ENCODE data around the gene PDSS2.
"Not testable (repeated sequence)": the region's sequence is repeated elsewhere in the genome, so short reads cannot be mapped to it uniquely, and the experiment has no call there.

PDSS2 gene

DNA sequence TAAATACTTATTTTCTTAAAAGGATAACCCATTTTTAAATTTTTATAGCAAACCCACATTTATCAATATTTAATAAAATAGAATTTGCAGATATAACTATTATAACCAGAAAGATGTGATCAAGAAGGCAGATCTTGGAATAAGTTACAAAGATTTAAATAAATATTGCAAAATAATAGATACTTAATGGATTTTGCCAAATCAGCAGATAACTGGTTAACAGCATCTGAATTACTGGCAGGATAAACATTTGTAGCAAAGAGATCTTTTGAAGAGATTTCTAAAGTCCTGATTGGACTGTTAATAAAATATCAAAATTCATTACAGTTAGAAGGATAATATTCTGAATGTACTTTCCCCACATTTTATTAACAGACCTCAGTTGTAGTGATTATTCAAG is 144.2 kb downstream of the PDSS2 start:
- no peak for DNase-seq

DNA sequence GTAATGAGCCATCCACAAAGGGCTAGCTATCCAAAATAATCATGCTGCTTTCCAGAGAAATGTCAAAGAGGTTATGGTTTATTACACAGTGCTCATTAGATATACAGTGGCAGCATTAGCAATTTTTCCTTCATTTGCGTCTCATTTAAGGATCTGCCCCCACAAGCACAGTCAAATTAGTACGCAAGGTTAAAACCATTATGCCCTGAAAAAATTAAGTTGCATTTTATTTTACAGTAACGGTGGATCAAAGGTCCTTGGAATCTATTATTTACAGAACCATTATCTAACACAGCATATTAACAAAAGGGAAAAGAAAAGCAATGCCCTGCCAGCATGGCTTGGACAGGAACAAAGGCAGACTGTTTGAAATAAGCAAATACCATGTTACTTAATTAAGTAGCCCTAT is 144.8 kb downstream of the PDSS2 start:
- DNase-seq = no peak

DNA sequence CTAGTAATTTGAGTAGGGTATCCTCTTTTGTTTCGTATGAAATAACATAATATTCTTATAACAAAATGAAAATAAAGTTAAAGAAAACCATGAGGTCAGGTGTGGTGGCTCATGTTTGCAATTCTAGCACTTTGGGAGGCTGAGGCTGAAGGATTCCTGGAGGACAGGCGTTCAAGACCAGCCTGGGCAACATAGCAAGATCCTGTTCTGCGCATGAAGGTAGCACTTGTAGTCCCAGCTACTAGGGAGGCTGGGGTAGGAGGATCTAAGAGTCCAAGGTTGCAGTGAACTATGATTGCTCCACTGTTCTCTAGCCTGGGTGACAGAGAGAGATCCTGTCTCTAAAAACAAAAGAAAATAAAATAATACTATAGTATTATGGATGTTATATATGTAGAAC is 145.6 kb downstream of the PDSS2 start:
- no peak for DNase-seq

DNA sequence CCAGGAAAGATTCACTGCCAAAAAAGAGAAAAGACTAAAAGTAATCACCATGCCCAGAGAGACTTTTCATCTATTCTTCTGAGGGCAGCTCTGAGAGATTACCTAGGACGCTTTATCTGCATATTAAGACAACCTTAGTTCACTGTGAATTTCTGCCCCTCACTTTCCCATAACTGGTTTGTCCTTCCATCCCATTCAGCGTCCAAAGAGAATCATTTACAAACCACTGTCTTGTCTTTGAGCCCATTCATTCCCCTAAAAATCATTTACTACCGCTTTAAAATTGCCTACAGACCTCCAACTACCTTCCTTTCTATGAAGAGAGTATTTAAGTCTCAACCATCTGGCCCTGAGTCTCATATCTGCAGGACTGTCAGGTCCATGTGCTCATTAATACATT is 149.0 kb downstream of the PDSS2 start:
- DNase-seq = no peak

DNA sequence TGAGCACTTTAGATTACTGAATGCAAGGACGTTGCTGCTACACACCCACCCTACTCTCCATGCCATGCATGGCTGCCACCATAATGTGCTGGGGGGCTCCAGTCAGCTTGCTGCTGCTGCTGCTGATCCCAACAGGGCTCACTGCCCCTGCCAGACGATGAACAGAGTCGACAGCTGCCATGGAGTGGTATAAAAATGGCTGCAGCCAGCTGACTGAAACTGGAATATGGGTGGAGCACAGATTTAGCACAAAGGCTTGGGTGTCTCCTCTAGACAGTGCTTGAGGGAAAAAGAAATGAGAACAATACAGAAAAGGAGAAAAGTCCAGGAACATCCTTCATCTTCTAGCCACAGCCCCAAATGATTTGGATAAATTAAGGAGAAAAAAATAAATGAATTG is 150.7 kb downstream of the PDSS2 start:
- DNase-seq = no peak

DNA sequence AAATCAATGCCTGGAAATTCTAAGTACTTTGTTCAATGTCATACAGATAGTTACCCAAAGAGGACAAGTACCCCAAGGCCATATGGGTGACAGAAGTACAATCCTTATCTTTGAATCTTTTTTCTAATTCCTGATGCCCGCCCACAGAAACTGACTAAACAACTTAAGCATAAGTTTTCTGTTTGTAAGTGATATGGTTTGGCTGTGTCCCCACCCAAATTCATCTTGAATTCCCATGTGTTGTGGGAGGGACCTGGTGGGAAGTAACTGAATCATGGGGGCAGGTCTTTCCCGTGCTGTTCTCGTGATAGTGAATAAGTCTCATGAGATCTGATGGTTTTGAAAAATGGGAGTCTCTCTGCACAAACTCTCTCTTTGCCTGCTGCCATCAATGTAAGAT is 153.4 kb downstream of the PDSS2 start:
- not testable (repeated sequence) for DNase-seq

DNA sequence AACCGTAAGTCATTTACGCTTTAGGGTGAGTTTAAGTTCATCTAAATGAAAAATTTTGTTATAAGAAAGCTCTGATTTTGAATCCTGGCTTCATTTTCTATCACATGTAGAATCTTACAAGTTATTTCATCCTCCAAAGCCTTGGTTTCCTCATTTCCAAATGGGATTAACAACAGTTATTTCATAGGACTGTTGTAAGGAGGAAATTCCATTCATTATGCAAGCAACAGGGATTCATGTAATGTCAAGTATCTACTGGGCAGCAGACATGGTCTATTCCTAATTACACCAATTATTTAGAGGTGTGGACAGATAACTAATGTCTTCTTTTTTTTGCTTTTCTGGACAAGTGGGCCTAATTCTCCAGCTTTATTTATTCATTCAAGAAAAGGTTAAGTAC is 154.0 kb downstream of the PDSS2 start:
- no peak for DNase-seq

DNA sequence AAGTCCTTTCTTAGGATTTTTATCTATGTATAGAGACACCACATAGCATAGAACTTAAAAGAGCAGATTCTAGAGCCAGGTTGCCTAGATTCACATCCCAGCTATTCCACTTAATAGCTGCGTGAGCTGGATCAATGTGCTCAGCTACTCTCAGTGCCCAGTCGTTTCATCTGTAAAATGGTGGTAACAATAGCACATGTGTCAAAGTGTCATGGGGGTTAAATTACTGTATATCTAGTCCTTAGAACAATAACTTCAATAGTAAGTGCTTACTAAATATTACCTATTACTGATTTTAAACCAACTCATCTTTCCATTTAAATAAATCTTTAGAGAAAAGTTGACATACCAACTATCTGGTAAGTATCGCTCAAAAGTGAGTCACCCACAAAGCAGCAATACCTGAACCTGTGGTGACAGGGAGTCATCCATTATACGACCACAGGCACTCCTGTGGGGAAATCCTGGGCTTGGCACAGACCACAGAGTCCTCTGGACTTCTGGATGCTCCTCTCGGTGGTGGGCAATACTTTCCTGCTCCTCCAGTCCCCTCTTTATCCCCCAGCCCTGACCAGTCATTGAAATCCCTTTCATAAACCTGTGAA is 154.8 kb downstream of the PDSS2 start:
- DNase-seq = no peak

DNA sequence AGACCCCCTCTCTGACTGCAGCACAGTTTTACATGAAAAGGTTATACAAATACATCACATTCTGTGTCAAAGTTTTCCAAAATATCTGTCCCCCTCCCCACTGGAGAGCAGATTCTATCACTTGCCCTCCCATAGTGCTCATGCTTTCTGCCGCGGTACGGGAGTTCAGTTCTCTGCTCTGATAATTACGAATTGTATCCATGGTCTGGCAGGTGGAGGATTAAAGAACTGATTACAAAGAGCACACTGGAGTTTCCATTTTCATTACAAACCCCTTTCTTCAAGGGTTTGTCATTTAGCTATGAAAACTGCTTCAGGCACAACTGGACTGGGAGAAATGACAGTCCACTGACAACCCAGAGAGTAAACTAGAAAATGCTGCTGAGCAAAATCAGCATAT is 166.0 kb downstream of the PDSS2 start:
- DNase-seq = no peak

DNA sequence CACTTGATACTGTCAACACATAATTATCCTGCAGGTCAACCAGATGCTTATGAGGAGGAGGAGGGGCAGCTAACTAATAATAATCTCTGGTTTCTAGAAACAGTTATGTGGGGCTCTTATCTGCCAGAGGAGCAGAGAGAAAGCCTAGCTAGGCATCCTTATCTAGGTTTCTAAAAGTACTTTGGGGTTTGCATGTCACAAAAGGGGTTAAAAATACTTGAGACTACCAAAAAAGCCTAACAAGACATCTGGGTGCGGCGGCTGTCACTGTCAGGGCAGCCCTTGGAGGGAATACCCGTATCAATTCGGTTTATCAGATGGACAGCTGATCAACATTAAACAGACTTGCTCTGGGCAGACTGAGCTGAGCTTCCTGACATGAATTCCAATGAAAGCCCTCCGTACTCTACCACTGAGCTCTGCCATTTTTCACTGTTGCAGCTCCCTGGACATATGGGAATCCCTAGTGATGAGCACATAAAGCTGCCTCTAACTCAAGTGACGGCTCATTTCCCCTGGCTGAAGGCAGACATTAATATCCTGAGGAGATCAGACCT is 166.6 kb downstream of the PDSS2 start:
- no peak for DNase-seq

DNA sequence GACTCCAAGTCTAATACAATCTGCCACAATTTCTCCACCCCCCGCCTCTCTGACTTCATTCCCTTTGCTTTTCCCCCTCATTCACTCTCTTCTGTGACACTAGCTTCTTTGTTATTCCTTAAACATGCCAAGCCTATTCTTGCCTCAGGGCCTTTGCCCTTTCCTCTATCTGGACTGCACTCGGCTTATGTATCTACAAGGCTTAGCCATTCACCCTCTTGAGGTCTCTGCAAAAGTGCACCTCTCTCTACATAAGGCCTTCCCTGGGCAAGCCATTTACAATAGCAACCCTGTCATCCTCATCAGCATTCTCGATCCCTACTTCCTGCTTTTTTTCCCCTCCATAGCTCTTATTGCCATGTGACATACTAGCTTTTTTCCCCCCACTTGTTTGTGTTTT is 168.9 kb downstream of the PDSS2 start:
- DNase-seq = no peak

DNA sequence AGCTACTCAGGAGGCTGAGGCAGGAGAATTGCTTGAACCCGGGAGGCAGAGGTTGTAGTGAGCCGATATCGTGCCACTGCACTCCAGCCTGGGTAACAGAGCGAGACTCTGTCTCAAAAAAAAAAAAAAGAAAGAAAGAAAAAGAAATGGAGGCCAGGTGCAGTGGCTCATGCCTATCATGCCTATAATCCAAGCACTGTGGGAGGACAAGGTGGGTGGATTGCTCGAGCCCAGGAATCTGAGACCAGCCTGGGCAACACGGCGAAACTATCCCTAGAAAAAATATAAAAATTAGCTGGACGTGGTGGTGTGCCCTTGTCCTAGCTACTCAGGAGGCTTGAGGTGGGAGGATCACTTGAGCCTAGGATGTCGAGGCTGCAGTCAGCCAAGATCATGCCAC is 170.1 kb downstream of the PDSS2 start:
- not testable (repeated sequence) for DNase-seq

DNA sequence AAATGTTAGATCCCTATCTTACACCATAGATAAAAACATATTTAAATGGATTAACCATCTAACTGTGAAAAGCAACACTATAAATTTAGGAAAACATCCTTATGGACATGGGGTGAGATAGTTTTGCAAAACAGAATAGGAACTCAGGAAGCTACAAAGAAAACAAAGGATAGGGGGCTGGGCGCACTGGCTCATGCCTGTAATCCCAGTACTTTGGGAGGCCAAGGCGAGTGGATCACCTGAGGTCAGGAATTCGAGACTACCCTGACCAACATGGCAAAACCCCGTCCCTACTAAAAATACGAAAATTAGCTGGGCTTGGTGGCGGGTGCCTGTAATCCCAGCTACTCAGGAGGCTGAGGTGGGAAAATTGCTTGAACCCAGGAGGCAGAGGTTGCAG is 173.7 kb downstream of the PDSS2 start:
- not testable (repeated sequence) for DNase-seq

DNA sequence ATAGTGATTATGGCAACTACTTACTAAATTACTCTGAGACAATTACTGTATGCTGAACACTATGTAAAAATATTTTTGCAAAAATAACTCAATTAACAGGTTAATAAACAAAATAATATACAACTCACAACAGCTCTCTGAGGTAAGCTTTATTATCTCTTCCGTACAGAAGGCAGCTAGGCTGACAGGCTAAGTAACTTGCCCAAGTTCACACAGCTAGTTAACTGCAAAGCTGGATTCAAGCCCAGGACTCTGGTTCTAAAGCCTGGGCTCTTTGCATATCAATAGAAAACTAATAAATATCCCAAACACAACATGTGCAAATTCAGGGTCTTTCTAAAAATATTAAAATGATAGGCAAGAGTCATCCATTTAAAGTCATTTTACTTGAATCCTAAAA is 174.6 kb downstream of the PDSS2 start:
- DNase-seq = no peak

DNA sequence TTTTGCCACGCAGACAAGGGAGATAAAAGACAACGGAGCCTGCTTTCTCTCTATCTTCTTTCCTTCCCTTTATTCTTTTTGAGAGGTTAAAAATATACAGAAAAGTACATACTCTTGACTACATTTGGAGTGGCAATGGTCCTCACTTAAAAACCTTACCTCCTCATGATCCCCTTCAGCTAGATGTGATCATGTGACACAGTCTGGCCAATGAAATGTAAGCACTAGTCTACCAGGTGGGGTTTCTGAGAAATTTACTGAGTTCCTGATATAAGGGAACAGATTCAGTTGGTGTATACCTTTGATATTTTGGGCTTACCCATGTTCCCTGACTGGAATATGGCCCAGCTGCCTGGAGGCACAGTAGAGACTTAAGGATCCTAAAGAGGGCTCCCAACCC is 178.6 kb downstream of the PDSS2 start:
- no peak for DNase-seq

DNA sequence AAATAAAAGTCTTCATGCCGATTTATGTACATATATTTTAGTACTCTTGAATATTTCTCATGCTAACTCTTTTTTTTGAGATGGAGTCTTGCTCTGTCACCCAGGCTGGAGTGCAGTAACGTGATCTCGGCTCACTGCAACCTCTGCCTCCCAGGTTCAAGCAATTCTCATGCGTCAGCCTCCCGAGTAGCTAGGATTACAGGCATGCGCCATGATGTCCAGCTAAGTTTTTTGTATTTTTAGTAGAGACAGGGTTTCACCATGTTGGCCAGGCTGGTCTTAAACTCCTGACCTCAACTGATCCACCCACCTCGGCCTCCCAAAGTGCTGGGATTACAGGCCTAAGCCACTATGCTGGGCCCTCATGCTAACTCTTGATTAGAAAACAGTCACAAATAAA is 179.4 kb downstream of the PDSS2 start:
- not testable (repeated sequence) for DNase-seq

DNA sequence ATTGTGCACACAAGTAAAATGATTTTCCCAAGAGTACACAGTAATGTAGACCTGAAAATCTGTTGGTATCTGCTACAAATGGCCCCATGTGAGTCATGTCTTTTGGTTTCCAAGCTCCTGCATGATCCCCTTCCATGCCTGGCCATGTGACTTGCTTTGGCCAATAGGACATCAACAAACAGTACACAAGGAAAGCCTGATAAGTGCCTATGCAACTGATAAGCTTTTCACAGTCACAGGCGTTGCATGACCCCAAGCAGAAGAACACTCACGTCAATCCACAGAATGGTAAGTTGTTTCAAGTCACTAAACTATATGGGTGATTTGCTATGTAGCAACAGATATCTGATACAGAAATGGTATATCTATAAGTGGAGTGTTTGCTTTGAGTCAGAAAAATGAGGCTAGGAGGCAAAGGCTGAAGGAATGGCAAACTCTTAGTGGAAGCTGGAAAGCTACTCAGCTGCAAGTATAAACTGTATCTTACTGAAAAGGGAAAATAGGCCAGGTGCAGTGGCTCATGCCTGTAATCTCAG is 184.0 kb downstream of the PDSS2 start:
- no peak for DNase-seq

DNA sequence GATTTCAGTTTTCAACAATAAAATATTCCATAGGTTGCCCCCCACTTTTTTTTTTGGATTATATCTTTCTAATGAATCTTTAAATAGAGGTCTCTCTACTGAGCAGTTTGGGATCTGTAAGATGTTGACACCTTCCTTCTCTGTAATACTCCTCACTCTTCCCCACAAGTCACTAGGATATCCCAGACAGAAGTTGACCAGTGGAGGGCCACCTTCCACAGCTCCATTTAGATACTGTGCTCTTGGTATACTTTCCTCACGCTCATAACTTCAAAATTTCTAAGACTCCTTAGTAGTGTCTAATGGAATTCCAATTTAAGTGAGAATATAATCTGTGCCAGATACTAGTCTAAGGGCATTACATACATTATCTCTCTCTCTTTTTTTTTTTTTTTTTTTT is 185.1 kb downstream of the PDSS2 start:
- DNase-seq = no peak

DNA sequence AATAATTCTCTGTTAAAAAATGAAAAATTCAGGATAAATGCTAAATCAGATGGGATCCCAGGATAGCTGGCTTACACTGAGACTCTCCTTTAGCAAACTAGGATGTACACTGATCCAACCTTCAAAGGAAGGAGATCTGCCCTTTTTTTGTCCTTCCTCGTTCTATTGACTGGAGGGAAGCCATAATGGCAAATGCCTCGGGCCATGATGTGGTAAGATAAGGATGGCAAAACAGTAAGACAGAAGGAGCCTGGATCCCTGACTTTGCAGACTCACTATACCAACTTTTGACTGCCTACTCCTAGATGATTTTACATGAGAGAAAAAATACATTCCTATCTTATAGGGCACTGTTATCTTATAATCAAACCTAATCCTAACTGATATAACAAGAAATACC is 187.1 kb downstream of the PDSS2 start:
- DNase-seq = no peak

DNA sequence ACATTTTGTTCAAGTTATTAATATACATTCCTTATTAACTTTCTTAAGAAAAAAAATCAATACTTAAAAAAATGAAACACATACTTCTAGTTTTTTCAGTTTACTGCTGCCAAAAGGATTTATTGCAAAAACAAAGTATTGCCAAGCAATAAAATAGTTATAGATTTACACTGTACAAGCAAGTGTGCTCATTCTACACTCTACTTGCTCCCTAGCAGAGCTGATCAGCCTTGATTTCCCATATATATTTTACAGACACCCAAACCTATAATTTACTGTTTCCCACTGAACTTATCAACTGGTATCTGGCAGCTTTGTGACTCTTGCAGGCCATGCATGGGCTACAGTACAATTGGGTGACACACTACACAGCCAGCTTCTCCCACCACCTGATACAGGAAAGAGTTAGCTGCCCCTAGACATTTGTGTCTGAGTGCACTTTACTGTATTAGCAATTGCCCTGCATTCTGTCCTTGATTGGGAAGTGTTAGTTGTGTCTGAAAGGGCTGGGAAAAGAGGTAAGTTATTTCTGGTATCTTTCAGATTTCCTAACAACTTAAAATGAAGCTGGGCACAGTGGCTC is 188.1 kb downstream of the PDSS2 start:
- DNase-seq = no peak

DNA sequence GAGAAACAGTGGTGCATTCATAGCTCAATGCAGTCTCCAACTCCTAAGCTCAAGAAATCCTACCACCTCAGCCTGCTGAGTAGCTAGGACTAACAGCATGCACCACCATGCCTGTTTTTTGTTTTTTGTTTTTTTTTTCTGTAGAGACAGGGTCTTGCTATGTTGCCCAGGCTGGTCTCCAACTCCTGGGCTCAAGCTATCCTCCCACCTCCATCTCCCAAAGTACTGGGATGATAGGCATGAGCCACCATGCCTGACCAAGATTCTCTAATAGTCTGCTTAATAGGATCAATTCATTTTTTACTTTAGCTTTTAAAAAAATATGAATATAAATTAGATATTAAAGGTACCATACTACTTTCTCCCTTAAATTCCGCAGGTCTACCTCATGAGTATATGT is 191.7 kb downstream of the PDSS2 start:
- DNase-seq = no peak

DNA sequence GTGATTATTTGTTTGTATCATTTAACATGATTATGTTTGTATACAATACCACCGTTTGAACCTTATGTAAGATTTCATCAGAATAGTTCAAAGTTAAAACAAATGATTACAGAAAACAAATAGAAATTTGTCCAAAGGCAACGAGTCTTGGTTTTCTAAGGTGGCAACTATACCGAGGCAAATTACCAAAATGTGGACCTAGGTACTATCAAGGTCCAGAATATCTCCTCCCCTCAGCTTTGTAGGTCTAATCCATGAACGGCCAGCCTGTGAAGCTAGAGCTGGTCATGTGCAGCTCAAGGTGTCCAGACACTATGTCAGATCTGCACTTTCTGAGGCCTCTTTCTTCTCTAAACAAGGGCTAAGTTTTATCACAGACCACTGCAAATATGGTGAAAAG is 192.4 kb downstream of the PDSS2 start:
- no peak for DNase-seq

DNA sequence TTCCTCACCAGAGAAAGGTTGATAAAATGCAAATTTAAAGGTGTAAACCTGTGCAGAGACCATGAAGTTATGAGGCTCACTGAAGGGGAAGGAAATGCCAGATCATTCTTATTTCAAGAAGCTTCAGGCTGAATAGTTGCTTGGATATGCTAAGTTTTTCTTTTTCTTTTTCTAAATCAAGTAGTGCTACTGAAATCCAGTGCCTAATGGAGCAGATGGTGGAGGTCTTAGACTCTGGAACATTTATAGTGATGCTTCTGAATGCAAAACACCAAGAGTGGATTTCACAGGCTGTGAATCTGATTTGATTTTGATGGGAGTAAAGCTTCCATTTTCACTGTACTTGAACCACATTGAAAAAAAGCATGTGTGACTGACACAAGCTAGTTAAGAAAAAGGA is 192.8 kb downstream of the PDSS2 start:
- DNase-seq = no peak

DNA sequence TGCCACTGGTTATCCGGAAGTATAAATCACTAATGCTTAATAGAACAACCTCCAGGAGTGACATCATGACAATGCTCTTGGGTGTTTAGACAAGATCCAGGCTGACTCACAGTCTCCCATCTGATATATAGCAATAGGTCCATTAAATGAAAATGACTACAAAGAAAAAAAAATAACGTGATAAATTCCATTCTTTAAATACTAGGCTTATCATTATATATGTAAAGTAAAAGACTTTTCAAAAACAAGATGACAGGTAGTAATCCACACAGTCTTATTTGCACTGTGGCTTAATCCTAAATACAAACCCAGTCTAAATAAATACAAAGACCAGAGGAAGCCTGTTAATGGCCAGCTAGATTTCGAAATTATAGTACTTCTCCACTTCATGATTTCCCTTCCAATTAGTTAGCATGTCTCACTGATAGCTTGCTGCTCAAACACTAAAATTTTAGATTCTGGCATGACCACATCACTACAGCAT is 195.0 kb downstream of the PDSS2 start:
- DNase-seq = no peak

DNA sequence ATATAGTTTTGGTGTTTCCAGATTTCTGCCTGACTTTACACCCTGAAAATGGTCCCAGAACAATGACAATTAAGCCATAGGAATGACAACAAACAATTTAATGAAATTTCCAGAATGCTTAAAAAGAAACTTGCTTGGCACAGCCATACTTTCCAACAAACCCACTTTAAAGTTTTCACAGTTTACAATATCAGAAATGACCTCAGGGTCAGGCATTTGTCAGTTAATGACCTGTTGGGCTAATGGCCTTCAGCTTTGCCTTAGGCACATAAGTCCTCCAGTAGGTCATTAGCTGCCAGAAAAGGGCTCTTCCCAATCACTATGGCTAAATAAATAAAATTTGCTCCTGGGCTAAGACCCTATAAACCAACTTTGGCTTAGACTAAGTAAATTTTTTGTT is 199.4 kb downstream of the PDSS2 start:
- DNase-seq = no peak

All from cortex of kidney (tissue), 1 donor.